Measurements from ENCODE around the gene PLK2. TPM values are rescaled to one million over a fixed set of nuclear protein-coding genes. Genes with fewer than 3 reads are reported as not detected.

The PLK2 gene
- total and polyA plus RNA-seq, 2 donors = 13.0 to 24.6 TPM

- no peak for DNase-seq (ENCODE audit: low read depth in 6 of 9, low spot score in 9 of 9)
- Histone ChIP-seq H3K27ac (ENCODE audit: low read depth in 1 of 2, low read length in 1 of 2) (no peak overlapping the region), H3K36me3 (ENCODE audit: control insufficient read depth in 2 of 2, insufficient read depth in 2 of 2, low read length in 1 of 2) (no peaks in the 10 kb centered on the region), H3K9me3 (ENCODE audit: control insufficient read depth in 2 of 2, insufficient read depth in 1 of 2, low read length in 1 of 2) (no peaks in the 10 kb centered on the region), H3K4me1 (ENCODE audit: control insufficient read depth in 2 of 2, insufficient read depth in 2 of 2, low read length in 2 of 2) (peaks cover 5 to 7% of the 10 kb centered on the region in 2 donors), H3K4me3 (ENCODE audit: low read length in 2 of 2) (no peak overlapping the region), H3K27me3 (ENCODE audit: control insufficient read depth in 2 of 2, insufficient read depth in 1 of 2, low read length in 1 of 2) (peaks cover 7 to 13% of the 10 kb centered on the region in 2 donors)
- WGBS = 98% methylated on average over 3 of the region's 3 CpGs
Measured at GRCh38 chr5:58462154-58462553, 2.3 kb upstream of the PLK2 start.

DNA sequence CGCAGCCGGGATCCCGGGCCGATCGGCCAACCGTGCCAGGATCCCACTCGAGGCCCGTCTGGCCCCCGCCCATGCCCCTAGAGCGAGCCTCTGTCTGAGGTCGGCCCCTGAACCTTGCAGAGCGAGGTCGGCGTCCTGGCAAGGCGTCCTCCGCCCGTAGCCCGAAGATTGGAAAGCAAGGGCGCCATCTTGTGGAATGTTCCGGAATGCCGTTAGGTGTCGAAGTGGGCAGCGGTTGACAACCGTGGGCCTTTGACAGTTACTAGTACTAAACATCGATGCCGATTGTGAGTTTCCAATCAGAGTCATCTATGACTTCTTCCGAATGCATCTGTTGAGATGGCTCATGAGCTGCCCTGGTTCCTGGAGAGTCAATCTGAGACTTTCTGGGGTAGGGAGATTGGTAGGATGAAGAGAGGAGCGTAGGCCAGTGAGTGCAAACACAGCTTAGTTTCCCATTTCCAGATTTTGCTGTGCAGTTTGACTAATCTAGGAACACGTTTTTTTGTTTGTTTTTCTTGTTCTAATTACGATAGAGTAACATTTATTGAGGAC is 923 bp upstream of the PLK2 start:
- Histone ChIP-seq H3K9me3 (ENCODE audit: control insufficient read depth in 2 of 2, insufficient read depth in 1 of 2, low read length in 1 of 2) (no peaks in the 10 kb centered on the region), H3K4me1 (ENCODE audit: control insufficient read depth in 2 of 2, insufficient read depth in 2 of 2, low read length in 2 of 2) (peaks cover 5 to 7% of the 10 kb centered on the region in 2 donors)

DNA sequence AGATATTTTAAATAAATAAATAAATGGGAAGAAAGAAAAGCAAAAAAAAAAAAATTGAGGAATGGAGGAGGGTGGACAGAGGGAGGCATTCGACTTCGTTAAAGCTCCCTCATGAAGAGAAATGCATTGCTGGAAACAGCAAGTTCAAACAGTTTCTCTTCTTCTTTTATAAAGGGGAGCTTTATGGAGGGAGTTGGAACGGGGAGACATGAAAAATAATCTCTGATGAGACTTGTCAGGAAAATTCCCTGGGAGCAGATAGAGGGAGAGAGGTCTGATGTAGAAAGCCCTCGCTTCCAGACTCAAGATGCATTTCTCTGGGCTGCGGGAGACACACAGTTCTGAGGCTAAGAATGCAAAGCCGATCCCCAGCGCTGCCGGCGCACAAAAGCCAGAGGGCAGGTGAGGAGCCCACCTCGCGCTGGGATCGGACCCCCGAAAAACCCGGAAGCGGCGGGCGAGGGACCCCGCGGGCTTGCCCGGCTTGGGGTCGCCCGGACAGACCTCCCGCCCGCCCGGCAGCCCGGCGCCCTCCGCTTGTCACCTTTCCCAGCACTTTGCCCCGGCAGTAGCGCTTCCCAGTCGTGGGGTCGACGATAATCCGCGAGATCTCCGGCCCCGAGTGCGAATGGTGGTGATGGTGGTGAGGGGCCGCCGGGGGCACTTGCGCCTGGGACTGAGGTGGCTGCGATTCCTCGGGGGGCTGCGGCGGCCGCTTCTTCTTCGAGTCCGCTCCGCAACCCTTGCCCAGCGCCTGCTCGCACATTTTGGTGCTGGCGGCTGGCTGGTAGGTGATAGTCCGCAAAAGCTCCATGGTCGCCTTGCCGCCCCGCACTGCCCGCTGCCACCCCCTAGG is 512 bp downstream of the PLK2 start:
- Histone ChIP-seq H3K27ac (ENCODE audit: low read depth in 1 of 2, low read length in 1 of 2) (peak overlapping the region; percentile 59 to 72), H3K36me3 (ENCODE audit: control insufficient read depth in 2 of 2, insufficient read depth in 2 of 2, low read length in 1 of 2) (peaks cover 0 to 6% of the 10 kb centered on the region in 2 donors), H3K27me3 (ENCODE audit: control insufficient read depth in 2 of 2, insufficient read depth in 1 of 2, low read length in 1 of 2) (peaks cover 7 to 13% of the 10 kb centered on the region in 2 donors), H3K9me3 (ENCODE audit: control insufficient read depth in 2 of 2, insufficient read depth in 1 of 2, low read length in 1 of 2) (no peaks in the 10 kb centered on the region), H3K4me3 (ENCODE audit: low read length in 2 of 2) (peak overlapping the region; percentile 67 to 73), H3K4me1 (ENCODE audit: control insufficient read depth in 2 of 2, insufficient read depth in 2 of 2, low read length in 2 of 2) (peaks cover 5 to 7% of the 10 kb centered on the region in 2 donors)
- peak in 5 of 9 donors; percentile 12 to 57 (median 23) for DNase-seq (ENCODE audit: low read depth in 6 of 9, low spot score in 9 of 9)
- under 1% methylated on average over 57 of the region's 57 CpGs for WGBS

More for the DNA sequence above, 923 bp upstream of the PLK2 start:
- peaks cover 7 to 13% of the 10 kb centered on the region in 2 donors for H3K27me3 ChIP-seq (ENCODE audit: control insufficient read depth in 2 of 2, insufficient read depth in 1 of 2, low read length in 1 of 2)
- no peaks in the 10 kb centered on the region for H3K36me3 ChIP-seq (ENCODE audit: control insufficient read depth in 2 of 2, insufficient read depth in 2 of 2, low read length in 1 of 2)
- H3K4me3 ChIP-seq (ENCODE audit: low read length in 2 of 2) = peak overlapping the region; percentile 67 to 73
- peak; percentile 80 to 95 (median 87) for DNase-seq (ENCODE audit: low read depth in 6 of 9, low spot score in 9 of 9)
- H3K27ac ChIP-seq (ENCODE audit: low read depth in 1 of 2, low read length in 1 of 2) = peak overlapping the region; percentile 84 to 88
- 9% methylated on average over 30 of the region's 30 CpGs for WGBS

DNA sequence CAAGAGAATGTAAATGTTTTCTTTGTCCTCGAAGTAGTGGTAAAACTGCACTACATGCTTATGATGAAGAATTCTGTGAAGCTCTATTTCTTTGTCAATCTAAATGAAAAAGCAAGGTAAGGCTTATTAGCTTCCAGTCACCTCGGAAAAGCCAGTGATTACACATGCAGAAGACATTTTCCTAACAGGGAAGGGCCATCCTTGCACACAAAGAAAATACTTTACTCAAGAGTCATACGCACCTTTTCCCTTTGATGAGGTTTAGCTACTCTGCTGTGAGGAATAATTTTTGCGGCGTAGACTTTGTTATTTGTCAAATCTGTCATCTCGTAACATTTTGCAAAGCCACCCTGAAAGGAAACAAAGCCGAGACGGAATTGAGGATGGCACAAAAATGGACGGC is 1.1 kb downstream of the PLK2 start:
- 14% methylated on average over 9 of the region's 9 CpGs for WGBS

GRCh38 chr5:58458141-58458742 is 1.6 kb downstream of the PLK2 start:
- H3K36me3 ChIP-seq (ENCODE audit: control insufficient read depth in 2 of 2, insufficient read depth in 2 of 2, low read length in 1 of 2) = peaks cover 0 to 6% of the 10 kb centered on the region in 2 donors
- H3K27me3 ChIP-seq (ENCODE audit: control insufficient read depth in 2 of 2, insufficient read depth in 1 of 2, low read length in 1 of 2) = peaks cover 7 to 13% of the 10 kb centered on the region in 2 donors
- H3K9me3 ChIP-seq (ENCODE audit: control insufficient read depth in 2 of 2, insufficient read depth in 1 of 2, low read length in 1 of 2) = no peaks in the 10 kb centered on the region
- no peak overlapping the region for H3K27ac ChIP-seq (ENCODE audit: low read depth in 1 of 2, low read length in 1 of 2)
- DNase-seq (ENCODE audit: low read depth in 6 of 9, low spot score in 9 of 9) = no peak
- peak overlapping the region in 1 of 2 donors; percentile 73 for H3K4me3 ChIP-seq (ENCODE audit: low read length in 2 of 2)
- 61% methylated on average over 7 of the region's 7 CpGs for WGBS
- H3K4me1 ChIP-seq (ENCODE audit: control insufficient read depth in 2 of 2, insufficient read depth in 2 of 2, low read length in 2 of 2) = peaks cover 5 to 7% of the 10 kb centered on the region in 2 donors

More for the DNA sequence above, 1.1 kb downstream of the PLK2 start:
- Histone ChIP-seq H3K4me1 (ENCODE audit: control insufficient read depth in 2 of 2, insufficient read depth in 2 of 2, low read length in 2 of 2) (peaks cover 5 to 7% of the 10 kb centered on the region in 2 donors), H3K27ac (ENCODE audit: low read depth in 1 of 2, low read length in 1 of 2) (no peak overlapping the region), H3K27me3 (ENCODE audit: control insufficient read depth in 2 of 2, insufficient read depth in 1 of 2, low read length in 1 of 2) (peaks cover 7 to 13% of the 10 kb centered on the region in 2 donors), H3K36me3 (ENCODE audit: control insufficient read depth in 2 of 2, insufficient read depth in 2 of 2, low read length in 1 of 2) (peaks cover 0 to 6% of the 10 kb centered on the region in 2 donors), H3K9me3 (ENCODE audit: control insufficient read depth in 2 of 2, insufficient read depth in 1 of 2, low read length in 1 of 2) (no peaks in the 10 kb centered on the region), H3K4me3 (ENCODE audit: low read length in 2 of 2) (peak overlapping the region; percentile 67 to 73)
- peak in 2 of 9 donors; percentile 7 to 33 for DNase-seq (ENCODE audit: low read depth in 6 of 9, low spot score in 9 of 9)

- 81% methylated on average over 4 of the region's 4 CpGs for WGBS
- Histone ChIP-seq H3K4me3 (ENCODE audit: low read length in 2 of 2) (no peak overlapping the region), H3K27ac (ENCODE audit: low read depth in 1 of 2, low read length in 1 of 2) (no peak overlapping the region), H3K9me3 (ENCODE audit: control insufficient read depth in 2 of 2, insufficient read depth in 1 of 2, low read length in 1 of 2) (no peaks in the 10 kb centered on the region), H3K4me1 (ENCODE audit: control insufficient read depth in 2 of 2, insufficient read depth in 2 of 2, low read length in 2 of 2) (peaks cover 5 to 7% of the 10 kb centered on the region in 2 donors), H3K27me3 (ENCODE audit: control insufficient read depth in 2 of 2, insufficient read depth in 1 of 2, low read length in 1 of 2) (peaks cover 7 to 13% of the 10 kb centered on the region in 2 donors), H3K36me3 (ENCODE audit: control insufficient read depth in 2 of 2, insufficient read depth in 2 of 2, low read length in 1 of 2) (peaks cover 0 to 6% of the 10 kb centered on the region in 2 donors)
- DNase-seq (ENCODE audit: low read depth in 6 of 9, low spot score in 9 of 9) = no peak
Measured at GRCh38 chr5:58457050-58457449, 2.8 kb downstream of the PLK2 start.

- Histone ChIP-seq H3K9me3 (ENCODE audit: control insufficient read depth in 2 of 2, insufficient read depth in 1 of 2, low read length in 1 of 2) (no peaks in the 10 kb centered on the region), H3K4me3 (ENCODE audit: low read length in 2 of 2) (no peak overlapping the region), H3K4me1 (ENCODE audit: control insufficient read depth in 2 of 2, insufficient read depth in 2 of 2, low read length in 2 of 2) (peaks cover 5 to 7% of the 10 kb centered on the region in 2 donors), H3K27ac (ENCODE audit: low read depth in 1 of 2, low read length in 1 of 2) (no peak overlapping the region), H3K27me3 (ENCODE audit: control insufficient read depth in 2 of 2, insufficient read depth in 1 of 2, low read length in 1 of 2) (peaks cover 7 to 13% of the 10 kb centered on the region in 2 donors), H3K36me3 (ENCODE audit: control insufficient read depth in 2 of 2, insufficient read depth in 2 of 2, low read length in 1 of 2) (peaks cover 0 to 6% of the 10 kb centered on the region in 2 donors)
- no peak for DNase-seq (ENCODE audit: low read depth in 6 of 9, low spot score in 9 of 9)
- 98% methylated on average over 1 of the region's 1 CpG for WGBS
Measured at GRCh38 chr5:58456486-58456885, 3.4 kb downstream of the PLK2 start.

- no peak for DNase-seq (ENCODE audit: low read depth in 6 of 9, low spot score in 9 of 9)
- Histone ChIP-seq H3K27ac (ENCODE audit: low read depth in 1 of 2, low read length in 1 of 2) (no peak overlapping the region), H3K4me1 (ENCODE audit: control insufficient read depth in 2 of 2, insufficient read depth in 2 of 2, low read length in 2 of 2) (peaks cover 5 to 7% of the 10 kb centered on the region in 2 donors), H3K9me3 (ENCODE audit: control insufficient read depth in 2 of 2, insufficient read depth in 1 of 2, low read length in 1 of 2) (no peaks in the 10 kb centered on the region), H3K36me3 (ENCODE audit: control insufficient read depth in 2 of 2, insufficient read depth in 2 of 2, low read length in 1 of 2) (peaks cover 0 to 6% of the 10 kb centered on the region in 2 donors), H3K27me3 (ENCODE audit: control insufficient read depth in 2 of 2, insufficient read depth in 1 of 2, low read length in 1 of 2) (peaks cover 7 to 13% of the 10 kb centered on the region in 2 donors), H3K4me3 (ENCODE audit: low read length in 2 of 2) (no peak overlapping the region)
- 95% methylated on average over 3 of the region's 3 CpGs for WGBS
Measured at GRCh38 chr5:58456026-58456425, 3.9 kb downstream of the PLK2 start.

Data from thymus (tissue), 11 donors.